ENCODE results near the gene BLCAP. TPM values are rescaled to one million over a fixed set of nuclear protein-coding genes. Genes with fewer than 3 reads are reported as not detected.
"Not testable (repeated sequence)": the region's sequence is repeated elsewhere in the genome, so short reads cannot be mapped to it uniquely, and the experiment has no call there.

The BLCAP gene
- total RNA-seq, 1 donor from 2014 or later = 111 TPM

- H3K4me3 ChIP-seq (ENCODE audit: insufficient read depth, low read depth, low read length) = no peak overlapping the region
- Mint-ChIP-seq H3K9me3 (ENCODE audit: unreplicated experiment) (no peaks in the 10 kb centered on the region), H3K27me3 (ENCODE audit: low read depth, unreplicated experiment) (peaks cover 15% of the 10 kb centered on the region)
Measured at GRCh38 chr20:37556538-37556937, 28.9 kb upstream of the BLCAP start.

GRCh38 chr20:37554721-37555298 lies 27.1 kb upstream of the BLCAP start:
- not testable (repeated sequence) for H3K4me3 ChIP-seq (ENCODE audit: insufficient read depth, low read depth, low read length); H3K4me1 ChIP-seq (ENCODE audit: insufficient read depth, low read length); H3K36me3 ChIP-seq (ENCODE audit: insufficient read depth, low read length); H3K4me1 Mint-ChIP-seq (ENCODE audit: low read depth, unreplicated experiment); H3K79me2 ChIP-seq (ENCODE audit: insufficient read depth, low read length); H4K20me1 ChIP-seq (ENCODE audit: insufficient read depth, low read length); FAIRE-seq; H3K9me3 Mint-ChIP-seq (ENCODE audit: unreplicated experiment); H3K9ac ChIP-seq (ENCODE audit: low read length); H3K27ac ChIP-seq (ENCODE audit: low read depth, low read length); H3K27ac Mint-ChIP-seq (ENCODE audit: unreplicated experiment); H3K4me2 ChIP-seq (ENCODE audit: low read length); H3K9me3 ChIP-seq (ENCODE audit: insufficient read depth, low read depth, low read length); H3K36me3 Mint-ChIP-seq (ENCODE audit: low read depth, unreplicated experiment); H2AFZ ChIP-seq (ENCODE audit: low read depth, low read length); H3K4me3 Mint-ChIP-seq (ENCODE audit: unreplicated experiment); DNase-seq (ENCODE audit: low read depth)
- H3K27me3 Mint-ChIP-seq (ENCODE audit: low read depth, unreplicated experiment) = peaks cover 11% of the 10 kb centered on the region
- peaks cover 10% of the 10 kb centered on the region for H3K27me3 ChIP-seq (ENCODE audit: insufficient read depth, low read length)

More at GRCh38 chr20:37556538-37556937, 28.9 kb upstream of the BLCAP start:
- Histone ChIP-seq H3K9ac (ENCODE audit: low read length) (no peak overlapping the region), H3K27me3 (ENCODE audit: insufficient read depth, low read length) (peaks cover 10% of the 10 kb centered on the region), H3K27ac (ENCODE audit: low read depth, low read length) (no peak overlapping the region), H2AFZ (ENCODE audit: low read depth, low read length) (no peak overlapping the region), H4K20me1 (ENCODE audit: insufficient read depth, low read length) (no peaks in the 10 kb centered on the region), H3K79me2 (ENCODE audit: insufficient read depth, low read length) (no peaks in the 10 kb centered on the region), H3K4me2 (ENCODE audit: low read length) (no peak overlapping the region), H3K4me1 (ENCODE audit: insufficient read depth, low read length) (no peaks in the 10 kb centered on the region), H3K9me3 (ENCODE audit: insufficient read depth, low read depth, low read length) (no peaks in the 10 kb centered on the region), H3K36me3 (ENCODE audit: insufficient read depth, low read length) (no peaks in the 10 kb centered on the region)
- TF ChIP-seq CTCF (IDR thresholded peaks at IDR 0.05; ENCODE audit: insufficient read depth, low read depth, low read length) (no peak), EZH2 (IDR thresholded peaks at IDR 0.05; ENCODE audit: insufficient read depth, low read length) (no peak)
- Mint-ChIP-seq H3K36me3 (ENCODE audit: low read depth, unreplicated experiment) (no peaks in the 10 kb centered on the region), H3K4me1 (ENCODE audit: low read depth, unreplicated experiment) (no peaks in the 10 kb centered on the region), H3K4me3 (ENCODE audit: unreplicated experiment) (no peak overlapping the region), H3K27ac (ENCODE audit: unreplicated experiment) (no peak overlapping the region)
- DNase-seq (ENCODE audit: low read depth) = no peak
- no peak for FAIRE-seq

GRCh38 chr20:37552415-37552814 lies 24.7 kb upstream of the BLCAP start:
- H3K36me3 ChIP-seq (ENCODE audit: insufficient read depth, low read length) = no peaks in the 10 kb centered on the region
- H3K79me2 ChIP-seq (ENCODE audit: insufficient read depth, low read length) = no peaks in the 10 kb centered on the region
- FAIRE-seq (no peak), DNase-seq (ENCODE audit: low read depth) (peak; percentile 39)
- no peaks in the 10 kb centered on the region for H3K4me1 ChIP-seq (ENCODE audit: insufficient read depth, low read length)
- no peak overlapping the region for H3K4me2 ChIP-seq (ENCODE audit: low read length)
- no peak overlapping the region for H2AFZ ChIP-seq (ENCODE audit: low read depth, low read length)
- no peaks in the 10 kb centered on the region for H3K9me3 Mint-ChIP-seq (ENCODE audit: unreplicated experiment)
- no peaks in the 10 kb centered on the region for H3K36me3 Mint-ChIP-seq (ENCODE audit: low read depth, unreplicated experiment)
- H3K4me3 ChIP-seq (ENCODE audit: insufficient read depth, low read depth, low read length) = no peak overlapping the region
- no peak overlapping the region for H3K4me3 Mint-ChIP-seq (ENCODE audit: unreplicated experiment)
- H4K20me1 ChIP-seq (ENCODE audit: insufficient read depth, low read length) = no peaks in the 10 kb centered on the region
- H3K4me1 Mint-ChIP-seq (ENCODE audit: low read depth, unreplicated experiment) = no peaks in the 10 kb centered on the region
- H3K27me3 Mint-ChIP-seq (ENCODE audit: low read depth, unreplicated experiment) = peaks cover 9% of the 10 kb centered on the region
- no peak overlapping the region for H3K27ac Mint-ChIP-seq (ENCODE audit: unreplicated experiment)
- no peak for TF ChIP-seq CTCF (IDR thresholded peaks at IDR 0.05; ENCODE audit: insufficient read depth, low read depth, low read length)
- peaks cover 10% of the 10 kb centered on the region for H3K27me3 ChIP-seq (ENCODE audit: insufficient read depth, low read length)
- no peak overlapping the region for H3K9ac ChIP-seq (ENCODE audit: low read length)
- no peak overlapping the region for H3K27ac ChIP-seq (ENCODE audit: low read depth, low read length)
- H3K9me3 ChIP-seq (ENCODE audit: insufficient read depth, low read depth, low read length) = no peaks in the 10 kb centered on the region

- not testable (repeated sequence) for FAIRE-seq; H2AFZ ChIP-seq (ENCODE audit: low read depth, low read length); H3K4me3 ChIP-seq (ENCODE audit: insufficient read depth, low read depth, low read length); H3K36me3 Mint-ChIP-seq (ENCODE audit: low read depth, unreplicated experiment); H3K27ac ChIP-seq (ENCODE audit: low read depth, low read length); H3K36me3 ChIP-seq (ENCODE audit: insufficient read depth, low read length); H3K4me3 Mint-ChIP-seq (ENCODE audit: unreplicated experiment); H4K20me1 ChIP-seq (ENCODE audit: insufficient read depth, low read length); H3K4me2 ChIP-seq (ENCODE audit: low read length); H3K27me3 ChIP-seq (ENCODE audit: insufficient read depth, low read length); H3K4me1 ChIP-seq (ENCODE audit: insufficient read depth, low read length); H3K79me2 ChIP-seq (ENCODE audit: insufficient read depth, low read length); H3K27me3 Mint-ChIP-seq (ENCODE audit: low read depth, unreplicated experiment); H3K9me3 Mint-ChIP-seq (ENCODE audit: unreplicated experiment); H3K27ac Mint-ChIP-seq (ENCODE audit: unreplicated experiment); H3K4me1 Mint-ChIP-seq (ENCODE audit: low read depth, unreplicated experiment); H3K9me3 ChIP-seq (ENCODE audit: insufficient read depth, low read depth, low read length); H3K9ac ChIP-seq (ENCODE audit: low read length); DNase-seq (ENCODE audit: low read depth)
Measured at GRCh38 chr20:37551660-37552059, 24.0 kb upstream of the BLCAP start.

Data from astrocyte (in vitro differentiated cells and primary cell).